PC-9 (cell line): ENCODE results near the gene RNF13.
"Not testable (repeated sequence)": the region's sequence is repeated elsewhere in the genome, so short reads cannot be mapped to it uniquely, and the experiment has no call there.

Experiments used
- CTCF ChIP-seq: fragments of 200-600 bp; sonication (generic); conservative IDR thresholded peaks from 2 replicates; pipeline ENCODE4 v1.6.1; 2017; ENCODE audit warnings: mixed run types, antibody characterized with exemption, mild to moderate bottlenecking, moderate library complexity
- EZH2 ChIP-seq: fragments of 200-600 bp; sonication (generic); IDR thresholded peaks from 2 replicates; pipeline ENCODE4 v1.8.0; 2017; ENCODE audit warnings: antibody characterized with exemption, low read depth

GRCh38 chr3:149938392-149939055 is 125.5 kb downstream of the RNF13 start:
- not testable (repeated sequence) for TF ChIP-seq CTCF, EZH2
